ENCODE measurements around the gene GCK. TPM values are rescaled to one million over a fixed set of nuclear protein-coding genes. Genes with fewer than 3 reads are reported as not detected.

The GCK gene
- total RNA-seq, 1 donor from 2014 or later, result not detected

- ATAC-seq, result no peak
These were observed 35.3 kb downstream of the GCK start for GRCh38 chr7:44153948-44154335.

GRCh38 chr7:44152971-44153947 is 36.0 kb downstream of the GCK start:
- ATAC-seq, result no peak

GRCh38 chr7:44151956-44152355 is 37.3 kb downstream of the GCK start:
- ATAC-seq, result no peak

GRCh38 chr7:44150966-44151941 is 38.0 kb downstream of the GCK start:
- ATAC-seq, result no peak

- peak; percentile 81 for ATAC-seq
These were observed 38.8 kb downstream of the GCK start for GRCh38 chr7:44150466-44150832.

- no peak for ATAC-seq
These were observed 39.4 kb downstream of the GCK start for GRCh38 chr7:44149571-44150465.

- ATAC-seq, result no peak
These were observed 40.2 kb downstream of the GCK start for GRCh38 chr7:44148961-44149536.

GRCh38 chr7:44148166-44148565 is 41.1 kb downstream of the GCK start:
- no peak for ATAC-seq

GRCh38 chr7:44147026-44147991 is 41.9 kb downstream of the GCK start:
- no peak for ATAC-seq

- ATAC-seq, result peak; percentile 72
These were observed 43.0 kb downstream of the GCK start for GRCh38 chr7:44145969-44146911.

- no peak for ATAC-seq
These were observed 43.7 kb downstream of the GCK start for GRCh38 chr7:44145479-44145968.

- ATAC-seq, result no peak
These were observed 44.2 kb downstream of the GCK start for GRCh38 chr7:44144968-44145478.

- no peak for ATAC-seq
These were observed 44.7 kb downstream of the GCK start for GRCh38 chr7:44144426-44144967.

- no peak for ATAC-seq
These were observed 45.5 kb downstream of the GCK start for GRCh38 chr7:44143646-44144250.

- ATAC-seq, result no peak
These were observed 47.2 kb downstream of the GCK start for GRCh38 chr7:44142028-44142427.

- ATAC-seq, result no peak
These were observed 47.9 kb downstream of the GCK start, which contains the start of gene MYL7 for GRCh38 chr7:44141221-44141850. Gene MYL7 (minus strand): TSS chr7:44141332. CDS start chr7:44141305, 27 bp downstream.

- ATAC-seq, result no peak
These were observed 48.9 kb downstream of the GCK start for GRCh38 chr7:44140341-44140740.

All from esophagus mucosa (tissue), 1 donor.